Neural cell (in vitro differentiated cells): ENCODE data around the gene ECE1.

Experiments
- CTCF ChIP-seq: fragments of 450-650 bp; IDR thresholded peaks from 2 replicates; pipeline ENCODE4 v1.5.1; 2014; ENCODE audit warnings: antibody characterized with exemption, mild to moderate bottlenecking, moderate library complexity; ENCODE audit not compliant: poor library complexity, severe bottlenecking
- EP300 ChIP-seq: fragments of 450-650 bp; conservative IDR thresholded peaks from 2 replicates; pipeline ENCODE4 v1.6.1; 2014; ENCODE audit warnings: antibody characterized with exemption, mild to moderate bottlenecking, moderate library complexity; ENCODE audit not compliant: poor library complexity, severe bottlenecking
- EZH2 ChIP-seq: fragments of 200-600, 300-800 bp; shearing (Covaris generic), sonication (generic); IDR thresholded peaks from 2 replicates; pipeline ENCODE4 v1.6.1; 2014; ENCODE audit warnings: antibody characterized with exemption, low read length, borderline replicate concordance, mild to moderate bottlenecking; ENCODE audit not compliant: insufficient read depth, poor library complexity, severe bottlenecking
- MXI1 ChIP-seq: fragments of 450-650 bp; conservative IDR thresholded peaks from 2 replicates; pipeline ENCODE4 v1.6.1; 2014; ENCODE audit warnings: antibody characterized with exemption, mild to moderate bottlenecking; ENCODE audit not compliant: poor library complexity, severe bottlenecking
- POLR2AphosphoS5 ChIP-seq: IDR thresholded peaks from 2 replicates; pipeline ENCODE4 v1.6.1; 2012
- RAD21 ChIP-seq: fragments of 450-650 bp; conservative IDR thresholded peaks from 2 replicates; pipeline ENCODE4 v1.6.1; 2014; ENCODE audit warnings: antibody characterized with exemption, mild to moderate bottlenecking, moderate library complexity
- REST ChIP-seq: IDR thresholded peaks from 2 replicates; pipeline ENCODE4 v1.6.1; 2012; ENCODE audit warnings: borderline replicate concordance

GRCh38 chr1:21225065-21225464 lies 65.2 kb downstream of the ECE1 start:
- no peak for TF ChIP-seq MXI1
- no peak for TF ChIP-seq POLR2AphosphoS5
- no peak for TF ChIP-seq EZH2
- no peak for TF ChIP-seq CTCF
- no peak for TF ChIP-seq EP300
- TF ChIP-seq REST, result no peak
- TF ChIP-seq RAD21, result no peak
